Measurements from ENCODE around the gene NRIP1.

The NRIP1 gene

GRCh38 chr21:15001857-15002606 lies 62.8 kb downstream of the NRIP1 start:
- H3K9me3 Mint-ChIP-seq, result no peaks in the 10 kb centered on the region
- H3K36me3 Mint-ChIP-seq (ENCODE audit: low read depth), result no peaks in the 10 kb centered on the region
- H3K4me3 Mint-ChIP-seq, result no peak overlapping the region
- no peaks in the 10 kb centered on the region for H3K27me3 Mint-ChIP-seq (ENCODE audit: low read depth)
- peaks cover 38% of the 10 kb centered on the region for H3K4me1 Mint-ChIP-seq (ENCODE audit: low read depth)
- no peak overlapping the region for H3K27ac Mint-ChIP-seq
- no peak for DNase-seq (ENCODE audit: low spot score)

DNA sequence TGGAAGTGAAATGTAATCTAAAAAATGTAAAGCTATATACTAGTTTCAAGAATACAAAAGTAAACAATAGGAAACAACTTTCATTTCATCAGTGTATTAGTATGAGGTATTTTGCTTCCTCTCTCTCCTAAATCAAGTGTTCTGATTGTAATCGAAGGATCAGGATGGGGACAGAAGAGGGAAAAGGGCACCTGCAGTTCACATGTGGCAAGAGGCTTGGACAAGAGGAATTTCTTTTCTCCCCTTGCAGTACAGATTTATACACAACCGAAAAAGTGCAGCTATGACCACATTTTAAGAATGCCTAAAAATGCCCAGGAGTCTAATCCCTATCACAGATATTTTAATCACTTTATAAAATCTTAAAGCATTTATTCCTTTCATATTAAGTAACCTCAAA lies 63.7 kb downstream of the NRIP1 start:
- no peaks in the 10 kb centered on the region for H3K9me3 Mint-ChIP-seq
- no peaks in the 10 kb centered on the region for H3K27me3 Mint-ChIP-seq (ENCODE audit: low read depth)
- no peaks in the 10 kb centered on the region for H3K36me3 Mint-ChIP-seq (ENCODE audit: low read depth)
- peaks cover 31% of the 10 kb centered on the region for H3K4me1 Mint-ChIP-seq (ENCODE audit: low read depth)
- DNase-seq (ENCODE audit: low spot score), result no peak
- no peak overlapping the region for H3K4me3 Mint-ChIP-seq
- H3K27ac Mint-ChIP-seq, result no peak overlapping the region

- no peaks in the 10 kb centered on the region for H3K36me3 Mint-ChIP-seq (ENCODE audit: low read depth)
- H3K27me3 Mint-ChIP-seq (ENCODE audit: low read depth), result no peaks in the 10 kb centered on the region
- no peaks in the 10 kb centered on the region for H3K9me3 Mint-ChIP-seq
- H3K27ac Mint-ChIP-seq, result no peak overlapping the region
- peaks cover 23% of the 10 kb centered on the region for H3K4me1 Mint-ChIP-seq (ENCODE audit: low read depth)
- H3K4me3 Mint-ChIP-seq, result no peak overlapping the region
- no peak for DNase-seq (ENCODE audit: low spot score)
These were observed 64.7 kb downstream of the NRIP1 start for GRCh38 chr21:15000081-15000480.

DNA sequence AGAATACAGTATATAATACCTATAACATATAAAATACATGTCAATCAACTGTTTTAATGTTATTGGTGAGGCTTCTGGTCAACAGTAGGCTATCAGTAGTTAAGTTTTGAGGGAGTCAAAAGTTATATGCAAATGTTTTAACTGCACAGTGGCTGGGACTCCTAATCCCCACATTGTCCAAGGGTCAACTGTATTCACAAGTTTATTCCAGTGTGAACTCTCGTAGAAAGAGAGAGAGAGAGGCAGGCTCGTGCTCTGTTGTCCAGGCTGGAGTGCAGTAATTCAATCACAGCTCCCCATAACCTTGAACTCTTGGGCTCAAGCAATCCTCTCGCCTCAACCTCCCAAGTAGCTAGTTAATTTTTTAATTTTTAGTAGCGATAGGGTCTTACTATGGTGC lies 66.0 kb downstream of the NRIP1 start:
- peaks cover 14% of the 10 kb centered on the region for H3K4me1 Mint-ChIP-seq (ENCODE audit: low read depth)
- DNase-seq (ENCODE audit: low spot score), result no peak
- H3K27ac Mint-ChIP-seq, result no peak overlapping the region
- H3K4me3 Mint-ChIP-seq, result no peak overlapping the region
- H3K9me3 Mint-ChIP-seq, result no peaks in the 10 kb centered on the region
- H3K36me3 Mint-ChIP-seq (ENCODE audit: low read depth), result no peaks in the 10 kb centered on the region
- H3K27me3 Mint-ChIP-seq (ENCODE audit: low read depth), result no peaks in the 10 kb centered on the region

DNA sequence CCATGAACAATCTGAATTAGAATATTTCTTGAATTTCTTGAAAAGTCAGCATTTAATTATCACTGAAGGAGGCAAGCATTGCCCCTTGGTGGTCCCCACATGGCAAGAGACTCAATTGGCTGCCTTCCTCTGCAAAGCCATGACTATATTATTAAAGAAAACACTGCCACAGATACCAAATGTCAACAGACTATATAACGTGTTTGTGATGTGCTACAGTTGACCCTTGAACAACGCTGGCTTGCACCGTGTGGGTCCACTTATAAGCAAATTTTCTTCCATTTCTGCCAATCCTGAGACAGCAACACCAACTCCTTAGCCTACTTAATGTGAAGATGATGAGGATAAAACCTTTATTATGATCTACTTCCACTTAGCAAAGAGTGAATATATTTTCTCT lies 66.5 kb downstream of the NRIP1 start:
- Mint-ChIP-seq H3K27ac (no peak overlapping the region), H3K4me3 (no peak overlapping the region), H3K9me3 (no peaks in the 10 kb centered on the region), H3K27me3 (ENCODE audit: low read depth) (no peaks in the 10 kb centered on the region), H3K4me1 (ENCODE audit: low read depth) (peaks cover 9% of the 10 kb centered on the region), H3K36me3 (ENCODE audit: low read depth) (no peaks in the 10 kb centered on the region)
- DNase-seq (ENCODE audit: low spot score), result no peak

- H3K4me3 Mint-ChIP-seq, result no peak overlapping the region
- H3K27ac Mint-ChIP-seq, result no peak overlapping the region
- H3K4me1 Mint-ChIP-seq (ENCODE audit: low read depth), result no peaks in the 10 kb centered on the region
- H3K27me3 Mint-ChIP-seq (ENCODE audit: low read depth), result no peaks in the 10 kb centered on the region
- no peak for DNase-seq (ENCODE audit: low spot score)
- H3K9me3 Mint-ChIP-seq, result no peaks in the 10 kb centered on the region
- H3K36me3 Mint-ChIP-seq (ENCODE audit: low read depth), result no peaks in the 10 kb centered on the region
These were observed 68.9 kb downstream of the NRIP1 start for GRCh38 chr21:14995695-14996490.

GRCh38 chr21:14995226-14995625 lies 69.6 kb downstream of the NRIP1 start:
- Mint-ChIP-seq H3K36me3 (ENCODE audit: low read depth) (no peaks in the 10 kb centered on the region), H3K4me3 (no peak overlapping the region)

GRCh38 chr21:14993115-14993514 lies 71.7 kb downstream of the NRIP1 start:
- no peak for DNase-seq (ENCODE audit: low spot score)
- H3K9me3 Mint-ChIP-seq, result no peaks in the 10 kb centered on the region
- H3K36me3 Mint-ChIP-seq (ENCODE audit: low read depth), result no peaks in the 10 kb centered on the region
- no peaks in the 10 kb centered on the region for H3K27me3 Mint-ChIP-seq (ENCODE audit: low read depth)
- H3K4me3 Mint-ChIP-seq, result no peak overlapping the region
- no peak overlapping the region for H3K27ac Mint-ChIP-seq
- peaks cover 3% of the 10 kb centered on the region for H3K4me1 Mint-ChIP-seq (ENCODE audit: low read depth)

More at GRCh38 chr21:14995226-14995625, 69.6 kb downstream of the NRIP1 start:
- DNase-seq (ENCODE audit: low spot score), result no peak
- H3K9me3 Mint-ChIP-seq, result no peaks in the 10 kb centered on the region
- H3K4me1 Mint-ChIP-seq (ENCODE audit: low read depth), result no peaks in the 10 kb centered on the region
- H3K27me3 Mint-ChIP-seq (ENCODE audit: low read depth), result no peaks in the 10 kb centered on the region
- H3K27ac Mint-ChIP-seq, result no peak overlapping the region

DNA sequence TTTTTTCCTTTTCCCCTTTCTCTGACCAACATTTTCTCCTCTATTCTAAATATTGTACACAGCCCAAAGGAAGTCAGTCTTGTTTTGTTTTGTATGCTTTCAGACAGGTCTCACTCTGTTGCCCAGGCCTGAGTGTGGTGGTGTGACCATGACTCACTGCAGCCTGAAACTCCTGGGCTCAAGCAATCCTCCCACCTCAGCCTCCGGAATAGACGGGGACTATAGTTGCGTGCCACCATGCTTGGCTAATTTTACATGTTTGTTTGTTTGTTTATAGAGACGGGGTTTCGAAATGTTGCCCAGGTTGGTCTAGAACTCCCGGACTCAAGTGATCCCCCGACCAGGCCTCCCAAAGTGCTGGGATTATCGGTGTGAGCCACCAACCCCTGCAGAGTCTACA lies 72.8 kb downstream of the NRIP1 start:
- Mint-ChIP-seq H3K9me3 (no peaks in the 10 kb centered on the region), H3K27me3 (ENCODE audit: low read depth) (no peaks in the 10 kb centered on the region), H3K36me3 (ENCODE audit: low read depth) (no peaks in the 10 kb centered on the region), H3K27ac (no peak overlapping the region), H3K4me3 (no peak overlapping the region), H3K4me1 (ENCODE audit: low read depth) (peaks cover 3% of the 10 kb centered on the region)
- no peak for DNase-seq (ENCODE audit: low spot score)

DNA sequence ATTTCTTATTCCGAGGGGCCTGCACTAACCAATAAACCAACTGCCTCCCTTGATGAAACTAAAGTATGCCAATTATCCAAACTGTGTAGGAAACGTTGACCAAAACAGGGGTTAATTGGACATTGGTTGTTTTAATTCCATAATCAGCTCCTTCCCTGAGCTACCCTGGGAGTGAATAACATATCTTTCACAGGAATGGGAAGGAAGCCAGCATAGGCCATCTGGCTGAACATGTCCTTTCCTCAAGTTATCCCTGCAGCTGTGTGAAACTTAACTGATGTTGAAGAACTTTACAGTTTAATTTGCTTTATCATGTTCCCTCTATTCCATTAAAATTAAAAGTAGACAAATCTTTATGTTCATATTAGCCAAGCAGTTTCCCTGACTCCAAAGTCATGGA lies 75.4 kb downstream of the NRIP1 start:
- Mint-ChIP-seq H3K9me3 (no peaks in the 10 kb centered on the region), H3K4me3 (no peak overlapping the region), H3K27me3 (ENCODE audit: low read depth) (no peaks in the 10 kb centered on the region), H3K36me3 (ENCODE audit: low read depth) (no peaks in the 10 kb centered on the region), H3K4me1 (ENCODE audit: low read depth) (peaks cover 3% of the 10 kb centered on the region), H3K27ac (no peak overlapping the region)
- DNase-seq (ENCODE audit: low spot score), result no peak

DNA sequence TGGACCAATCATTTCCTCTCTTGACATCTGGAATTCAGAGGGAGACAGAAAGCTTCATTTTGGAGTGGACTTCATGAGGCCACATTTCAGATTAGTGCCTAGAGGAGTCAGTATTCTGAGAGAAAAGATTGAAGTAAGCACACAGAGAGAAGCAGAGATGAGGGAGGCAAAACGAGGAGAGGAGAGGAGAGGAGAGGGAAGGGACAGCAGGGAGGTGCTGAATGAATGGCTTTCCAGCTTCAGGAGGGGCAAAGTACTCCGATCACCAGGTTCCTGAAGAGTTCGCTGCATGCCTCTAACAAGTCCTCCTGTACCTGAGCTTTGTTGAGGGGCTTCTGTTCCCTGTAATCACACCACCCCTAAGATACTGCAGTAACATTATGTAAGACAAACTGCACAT lies 76.0 kb downstream of the NRIP1 start:
- DNase-seq (ENCODE audit: low spot score), result no peak
- H3K4me1 Mint-ChIP-seq (ENCODE audit: low read depth), result peaks cover 3% of the 10 kb centered on the region
- no peaks in the 10 kb centered on the region for H3K9me3 Mint-ChIP-seq
- H3K4me3 Mint-ChIP-seq, result no peak overlapping the region
- no peaks in the 10 kb centered on the region for H3K27me3 Mint-ChIP-seq (ENCODE audit: low read depth)
- H3K36me3 Mint-ChIP-seq (ENCODE audit: low read depth), result no peaks in the 10 kb centered on the region
- no peak overlapping the region for H3K27ac Mint-ChIP-seq

- H3K4me1 Mint-ChIP-seq (ENCODE audit: low read depth), result peaks cover 3% of the 10 kb centered on the region
- H3K27me3 Mint-ChIP-seq (ENCODE audit: low read depth), result no peaks in the 10 kb centered on the region
- H3K4me3 Mint-ChIP-seq, result no peak overlapping the region
- no peak for DNase-seq (ENCODE audit: low spot score)
- no peak overlapping the region for H3K27ac Mint-ChIP-seq
- no peaks in the 10 kb centered on the region for H3K36me3 Mint-ChIP-seq (ENCODE audit: low read depth)
- H3K9me3 Mint-ChIP-seq, result no peaks in the 10 kb centered on the region
These were observed 77.2 kb downstream of the NRIP1 start for GRCh38 chr21:14987370-14988170.

GRCh38 chr21:14985306-14985705 lies 79.5 kb downstream of the NRIP1 start:
- Mint-ChIP-seq H3K4me3 (no peak overlapping the region), H3K4me1 (ENCODE audit: low read depth) (peaks cover 3% of the 10 kb centered on the region), H3K9me3 (no peaks in the 10 kb centered on the region), H3K36me3 (ENCODE audit: low read depth) (no peaks in the 10 kb centered on the region), H3K27me3 (ENCODE audit: low read depth) (no peaks in the 10 kb centered on the region), H3K27ac (no peak overlapping the region)
- DNase-seq (ENCODE audit: low spot score), result no peak

- Mint-ChIP-seq H3K4me1 (ENCODE audit: low read depth) (no peaks in the 10 kb centered on the region), H3K27ac (no peak overlapping the region), H3K4me3 (no peak overlapping the region), H3K36me3 (ENCODE audit: low read depth) (no peaks in the 10 kb centered on the region), H3K9me3 (no peaks in the 10 kb centered on the region), H3K27me3 (ENCODE audit: low read depth) (no peaks in the 10 kb centered on the region)
- DNase-seq (ENCODE audit: low spot score), result no peak
These were observed 82.5 kb downstream of the NRIP1 start for GRCh38 chr21:14982336-14982735.
